DND-41 (cell line): Measurements from ENCODE around the gene FNBP1.
A peak's percentile ranks its signal among the peaks of the same experiment; 100 is the strongest.

Source experiments
- ATAC-seq: fragments of 200-7000 bp; cut with Tn5 transposase; 3 replicates; pipeline ENCODE4 v1.9.1; 2021; ENCODE audit warnings: low read depth; ENCODE audit not compliant: insufficient read depth
- DNase-seq: peaks from one replicate; pipeline ENCODE4 v3.0.0-alpha.2; 2020
- H2AFZ ChIP-seq: 2 replicates; pipeline ENCODE4 v1.6.0; 2012; ENCODE audit warnings: low read depth, low read length
- H3K27ac ChIP-seq: 2 replicates; pipeline ENCODE4 v1.5.1; 2012; ENCODE audit warnings: low read length, inconsistent platforms
- H3K27me3 ChIP-seq: fragments of 200-600 bp; sonication (generic); 2 replicates; pipeline ENCODE4 v1.6.0; 2012; ENCODE audit warnings: low read length, mild to moderate bottlenecking, inconsistent platforms; ENCODE audit not compliant: insufficient read depth, poor library complexity
- H3K36me3 ChIP-seq: 2 replicates; pipeline ENCODE4 v1.5.1; 2012; ENCODE audit warnings: low read length, inconsistent platforms; ENCODE audit not compliant: insufficient read depth
- H3K4me1 ChIP-seq: 2 replicates; pipeline ENCODE4 v1.5.1; 2012; ENCODE audit warnings: mild to moderate bottlenecking, low read length; ENCODE audit not compliant: insufficient read depth
- H3K4me2 ChIP-seq: 2 replicates; pipeline ENCODE4 v1.6.0; 2012; ENCODE audit warnings: mild to moderate bottlenecking, moderate library complexity, low read length, inconsistent platforms; ENCODE audit not compliant: insufficient read depth
- H3K4me3 ChIP-seq, 2 experiments: fragments of 200-600 bp in 1 of 2; shearing (Covaris generic) in 1 of 2; 2 replicates each; pipeline ENCODE4 v1.5.1; 2012 to 2016; ENCODE audit warnings: inconsistent platforms in 2 of 2, low read length in 2 of 2, mild to moderate bottlenecking in 2 of 2, low read depth in 1 of 2, moderate library complexity in 1 of 2
- H3K79me2 ChIP-seq: 2 replicates; pipeline ENCODE4 v1.6.0; 2012; ENCODE audit warnings: low read length, inconsistent platforms; ENCODE audit not compliant: insufficient read depth
- H3K9ac ChIP-seq: 2 replicates; pipeline ENCODE4 v1.6.0; 2012; ENCODE audit warnings: low read depth, mild to moderate bottlenecking, inconsistent platforms, low read length, moderate library complexity
- H3K9me3 ChIP-seq: 2 replicates; pipeline ENCODE4 v1.5.1; 2012; ENCODE audit warnings: low read length, moderate library complexity, mild to moderate bottlenecking, inconsistent platforms; ENCODE audit not compliant: insufficient read depth, severe bottlenecking
- H4K20me1 ChIP-seq: 2 replicates; pipeline ENCODE4 v1.6.0; 2012; ENCODE audit warnings: low read length; ENCODE audit not compliant: insufficient read depth
- CTCF ChIP-seq: IDR thresholded peaks from 2 replicates; pipeline ENCODE4 v1.5.1; 2012; ENCODE audit warnings: borderline replicate concordance, low read length, moderate library complexity, mild to moderate bottlenecking; ENCODE audit not compliant: poor library complexity, severe bottlenecking; ENCODE audit errors: extremely low read depth
- EZH2 ChIP-seq: IDR thresholded peaks from 3 replicates; pipeline ENCODE4 v1.6.1; 2012; ENCODE audit warnings: borderline replicate concordance, low read depth, mild to moderate bottlenecking, moderate library complexity, low read length, inconsistent platforms; ENCODE audit not compliant: severe bottlenecking

FNBP1 gene

GRCh38 chr9:130053109-130053503, 10.1 kb upstream of the FNBP1 start:
- Histone ChIP-seq H3K36me3 (0 out of 2 replicates have a peak, but pooled peaks cover 1% of the 10 kb centered on the region), H3K4me3 (peak overlapping the region; percentile 91 to 95), H4K20me1 (no peaks in the 10 kb centered on the region), H3K4me1 (peaks cover 28% of the 10 kb centered on the region), H3K4me2 (peak overlapping the region; percentile 97), H3K27me3 (no peaks in the 10 kb centered on the region), H3K27ac (peak overlapping the region; percentile 91), H3K9me3 (no peaks in the 10 kb centered on the region), H3K9ac (peak overlapping the region; percentile 91), H3K79me2 (peaks cover 68% of the 10 kb centered on the region), H2AFZ (peak overlapping the region; percentile 89)
- ATAC-seq = no peak
- TF ChIP-seq CTCF = no peak
- no peak for TF ChIP-seq EZH2
- no peak for DNase-seq

GRCh38 chr9:130051855-130052254, 8.9 kb upstream of the FNBP1 start:
- Histone ChIP-seq H3K4me2 (peak overlapping the region; percentile 97), H3K9ac (no peak overlapping the region), H3K27ac (no peak overlapping the region), H3K36me3 (no peaks in the 10 kb centered on the region), H3K9me3 (no peaks in the 10 kb centered on the region), H2AFZ (no peak overlapping the region), H3K79me2 (peaks cover 60% of the 10 kb centered on the region), H4K20me1 (no peaks in the 10 kb centered on the region), H3K27me3 (no peaks in the 10 kb centered on the region), H3K4me3 (no peak overlapping the region), H3K4me1 (peaks cover 28% of the 10 kb centered on the region)
- TF ChIP-seq CTCF (no peak), EZH2 (no peak)
- ATAC-seq (no peak), DNase-seq (no peak)

- H2AFZ ChIP-seq = no peak overlapping the region
- no peaks in the 10 kb centered on the region for H3K9me3 ChIP-seq
- H3K4me2 ChIP-seq = no peak overlapping the region
- peaks cover 38% of the 10 kb centered on the region for H3K4me1 ChIP-seq
- no peaks in the 10 kb centered on the region for H4K20me1 ChIP-seq
- no peak overlapping the region for H3K4me3 ChIP-seq
- H3K79me2 ChIP-seq = peaks cover 54% of the 10 kb centered on the region
- DNase-seq (no peak), ATAC-seq (no peak)
- H3K27me3 ChIP-seq = no peaks in the 10 kb centered on the region
- no peak overlapping the region for H3K9ac ChIP-seq
- TF ChIP-seq EZH2 (no peak), CTCF (no peak)
- no peaks in the 10 kb centered on the region for H3K36me3 ChIP-seq
- no peak overlapping the region for H3K27ac ChIP-seq
Measured at GRCh38 chr9:130050462-130050861, 7.5 kb upstream of the FNBP1 start.
